GM12878 (cell line): ENCODE measurements around the gene SLFN14. TPM values are rescaled to one million over a fixed set of nuclear protein-coding genes. Genes with fewer than 3 reads are reported as not detected.

Source experiments
- BCL3 ChIP-seq: IDR thresholded peaks from 2 replicates; pipeline ENCODE4 v1.6.1; 2011; ENCODE audit warnings: borderline replicate concordance, low read depth, mild to moderate bottlenecking, moderate library complexity, low read length; ENCODE audit not compliant: insufficient read depth, poor library complexity, severe bottlenecking
- BMI1 ChIP-seq: fragments of 450-650 bp; IDR thresholded peaks from 2 replicates; pipeline ENCODE4 v1.6.1; 2016; ENCODE audit warnings: mild to moderate bottlenecking, moderate library complexity, borderline replicate concordance
- CBX3 ChIP-seq: fragments of 200-600 bp; sonication (generic); IDR thresholded peaks from 2 replicates; pipeline ENCODE4 v1.6.1; 2016; ENCODE audit warnings: low read depth, borderline replicate concordance
- NR2F1 ChIP-seq: fragments of 450-650 bp; conservative IDR thresholded peaks from 2 replicates; pipeline ENCODE4 v1.6.1; 2017; ENCODE audit warnings: mild to moderate bottlenecking
- SREBF1 ChIP-seq: IDR thresholded peaks from 2 replicates; pipeline ENCODE4 v1.6.1; 2012; ENCODE audit warnings: mild to moderate bottlenecking, low read length
- SREBF2 ChIP-seq: IDR thresholded peaks from 2 replicates; pipeline ENCODE4 v1.6.1; 2012; ENCODE audit warnings: mild to moderate bottlenecking, low read length
- polyA plus RNA-seq, 11 experiments: library from polyadenylated mRNA; depleted of rRNA in 4 of 11; unstranded in 6 of 11; stranded (reverse) in 5 of 11; fragments of >200 nt; fragmentation: Nextera tagmentation in 4 of 11; fragmentation: Illumina TruSeq in 1 of 11; extraction: Ambion mirVana in 4 of 11; extraction: Trizol in 1 of 11; gene quantifications; 1 replicate in 1 of 11; 2 replicates in 10 of 11; pipeline versions ENCODE4 v1.2.1 to v1.2.3, GENCODE V29; 2011 to 2016; ENCODE audit warnings: inconsistent platforms in 2 of 11, missing spikeins in 2 of 11, low read depth in 1 of 11
- total RNA-seq, 4 experiments: library from RNA; depleted of rRNA in 3 of 4; stranded (reverse); fragments of >200 nt in 3 of 4; fragmentation: Illumina TruSeq in 1 of 4; extraction: Trizol in 1 of 4; gene quantifications; 2 replicates each; pipeline versions ENCODE4 v1.2.1 to v1.2.3, GENCODE V29; 2013 to 2021
- TF ChIP-seq, protein P1 (sequence below), 3 experiments: IDR thresholded peaks in 2 of 3; conservative IDR thresholded peaks in 1 of 3; 2 replicates each; pipeline ENCODE4 v1.5.1; 2011; ENCODE audit warnings: low read depth in 3 of 3, low read length in 3 of 3, mild to moderate bottlenecking in 3 of 3, control low read depth in 2 of 3, moderate library complexity in 2 of 3, inconsistent platforms in 1 of 3, mixed read lengths in 1 of 3; ENCODE audit not compliant: control insufficient read depth in 2 of 3, insufficient read depth in 1 of 3; ENCODE audit errors: extremely low read depth in 1 of 3
- TF ChIP-seq, protein P2 (sequence below): fragments of 450-650 bp; IDR thresholded peaks from 2 replicates; pipeline ENCODE4 v1.6.1; 2017; ENCODE audit warnings: mild to moderate bottlenecking

The SLFN14 gene
- total and polyA plus RNA-seq, 10 of the 15 experiments (the other 5 are each of a cell fraction or from before 2014, with no cell fraction given) = 0.06 to 0.11 (median 0.06) TPM; not detected in 7

DNA sequence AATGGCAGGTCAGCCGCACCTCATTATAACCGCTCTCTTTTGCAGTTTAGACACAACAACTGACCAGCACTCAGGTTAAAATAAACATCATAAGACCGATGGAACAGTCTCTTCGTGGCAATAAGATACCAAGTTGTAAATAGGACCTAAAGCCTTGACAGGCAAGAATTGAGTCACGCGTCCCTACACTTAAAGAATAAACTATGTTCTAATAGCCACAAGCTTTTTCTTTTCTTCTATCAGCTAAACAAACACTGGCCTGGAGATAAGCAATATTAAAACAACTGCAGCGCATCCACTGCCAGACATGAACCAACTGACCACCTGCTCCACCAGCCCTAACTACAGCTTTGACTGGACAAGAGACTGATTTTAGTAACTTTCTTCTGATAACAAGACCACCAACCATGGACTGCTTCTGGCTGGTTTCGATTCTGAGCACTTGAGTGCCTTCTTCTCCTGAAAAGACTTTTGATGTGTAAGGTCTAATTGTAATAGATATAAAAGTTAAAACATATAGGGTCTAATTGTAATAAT, 40.6 kb downstream of the SLFN14 start (continued):
- TF ChIP-seq, protein P1, sequence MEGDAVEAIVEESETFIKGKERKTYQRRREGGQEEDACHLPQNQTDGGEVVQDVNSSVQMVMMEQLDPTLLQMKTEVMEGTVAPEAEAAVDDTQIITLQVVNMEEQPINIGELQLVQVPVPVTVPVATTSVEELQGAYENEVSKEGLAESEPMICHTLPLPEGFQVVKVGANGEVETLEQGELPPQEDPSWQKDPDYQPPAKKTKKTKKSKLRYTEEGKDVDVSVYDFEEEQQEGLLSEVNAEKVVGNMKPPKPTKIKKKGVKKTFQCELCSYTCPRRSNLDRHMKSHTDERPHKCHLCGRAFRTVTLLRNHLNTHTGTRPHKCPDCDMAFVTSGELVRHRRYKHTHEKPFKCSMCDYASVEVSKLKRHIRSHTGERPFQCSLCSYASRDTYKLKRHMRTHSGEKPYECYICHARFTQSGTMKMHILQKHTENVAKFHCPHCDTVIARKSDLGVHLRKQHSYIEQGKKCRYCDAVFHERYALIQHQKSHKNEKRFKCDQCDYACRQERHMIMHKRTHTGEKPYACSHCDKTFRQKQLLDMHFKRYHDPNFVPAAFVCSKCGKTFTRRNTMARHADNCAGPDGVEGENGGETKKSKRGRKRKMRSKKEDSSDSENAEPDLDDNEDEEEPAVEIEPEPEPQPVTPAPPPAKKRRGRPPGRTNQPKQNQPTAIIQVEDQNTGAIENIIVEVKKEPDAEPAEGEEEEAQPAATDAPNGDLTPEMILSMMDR (IDR thresholded peaks at IDR 0.05 in 2 of 3, conservative IDR thresholded peaks at IDR 0.05 in 1 of 3; ENCODE audit: control insufficient read depth in 2 of 3, extremely low read depth in 1 of 3, insufficient read depth in 1 of 3, low read depth in 3 of 3, low read length in 3 of 3) = no peak
- no peak for TF ChIP-seq SREBF1
- TF ChIP-seq BMI1 = no peak
- no peak for TF ChIP-seq NR2F1
- TF ChIP-seq, protein P2, sequence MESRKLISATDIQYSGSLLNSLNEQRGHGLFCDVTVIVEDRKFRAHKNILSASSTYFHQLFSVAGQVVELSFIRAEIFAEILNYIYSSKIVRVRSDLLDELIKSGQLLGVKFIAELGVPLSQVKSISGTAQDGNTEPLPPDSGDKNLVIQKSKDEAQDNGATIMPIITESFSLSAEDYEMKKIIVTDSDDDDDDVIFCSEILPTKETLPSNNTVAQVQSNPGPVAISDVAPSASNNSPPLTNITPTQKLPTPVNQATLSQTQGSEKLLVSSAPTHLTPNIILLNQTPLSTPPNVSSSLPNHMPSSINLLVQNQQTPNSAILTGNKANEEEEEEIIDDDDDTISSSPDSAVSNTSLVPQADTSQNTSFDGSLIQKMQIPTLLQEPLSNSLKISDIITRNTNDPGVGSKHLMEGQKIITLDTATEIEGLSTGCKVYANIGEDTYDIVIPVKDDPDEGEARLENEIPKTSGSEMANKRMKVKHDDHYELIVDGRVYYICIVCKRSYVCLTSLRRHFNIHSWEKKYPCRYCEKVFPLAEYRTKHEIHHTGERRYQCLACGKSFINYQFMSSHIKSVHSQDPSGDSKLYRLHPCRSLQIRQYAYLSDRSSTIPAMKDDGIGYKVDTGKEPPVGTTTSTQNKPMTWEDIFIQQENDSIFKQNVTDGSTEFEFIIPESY = no peak
- TF ChIP-seq CBX3 = no peak
- TF ChIP-seq SREBF2 = no peak
- TF ChIP-seq BCL3 = no peak
